IMR-90 (cell line): ENCODE results near the gene DNAJA4. TPM values are rescaled to one million over a fixed set of nuclear protein-coding genes. Genes with fewer than 3 reads are reported as not detected.

ENCODE experiments used
- ATAC-seq: fragments of 200-7000 bp; cut with Tn5 transposase; 2 replicates; pipeline ENCODE4 v1.9.1; 2020; ENCODE audit warnings: low read depth, mild to moderate bottlenecking, moderate library complexity
- BruUV-seq: library from RNA; stranded (reverse); fragments of 400-500 nt; replicated peaks from 2 replicates; lab custom pipeline; 2021; lab: Mats Ljungman, UMichigan
- CTCF ChIA-PET: fragments of 300-600 bp; formaldehyde crosslinking; extraction: SDS; loops from one replicate; lab custom pipeline; 2021; ENCODE audit warnings: antibody characterized with exemption; lab: Yijun Ruan, JAX
- POLR2A ChIA-PET: fragments of 300-600 bp; sonication (Branson Sonifier 250); formaldehyde crosslinking; loops from one replicate; lab custom pipeline; 2022; ENCODE audit warnings: antibody characterized with exemption; ENCODE audit not compliant: unreplicated experiment; lab: Charles Lee
- DNase-seq: peaks from one replicate; pipeline ENCODE4 v3.0.0; 2013
- H2AFZ ChIP-seq: replicated peaks from 2 replicates; pipeline ENCODE3; 2013; ENCODE audit warnings: low read length, mild to moderate bottlenecking; ENCODE audit not compliant: poor library complexity
- H2AK5ac ChIP-seq: 2 replicates; pipeline ENCODE4 v1.6.1; 2013; ENCODE audit warnings: low read depth, low read length, inconsistent platforms
- H2AK9ac ChIP-seq: replicated peaks from 2 replicates; pipeline ENCODE3; 2013; ENCODE audit warnings: mild to moderate bottlenecking, low read depth, low read length, moderate library complexity; ENCODE audit not compliant: poor library complexity
- H2BK120ac ChIP-seq: 2 replicates; pipeline ENCODE4 v1.6.1; 2013; ENCODE audit warnings: low read depth, low read length, inconsistent platforms
- H2BK15ac ChIP-seq: 3 replicates; pipeline ENCODE4 v1.6.1; 2013; ENCODE audit warnings: low read depth, low read length, inconsistent platforms
- H2BK20ac ChIP-seq: 2 replicates; pipeline ENCODE4 v1.6.1; 2013; ENCODE audit warnings: low read depth, mild to moderate bottlenecking, inconsistent platforms, low read length, moderate library complexity
- H2BK5ac ChIP-seq: 2 replicates; pipeline ENCODE4 v1.6.1; 2013; ENCODE audit warnings: mild to moderate bottlenecking, low read depth, low read length, inconsistent platforms; ENCODE audit not compliant: poor library complexity, severe bottlenecking
- H3K14ac ChIP-seq: replicated peaks from 2 replicates; pipeline ENCODE4 v1.6.1; 2013; ENCODE audit warnings: low read depth, low read length, inconsistent platforms
- H3K18ac ChIP-seq: 2 replicates; pipeline ENCODE4 v1.6.1; 2013; ENCODE audit warnings: low read depth, low read length, control low read depth
- H3K23ac ChIP-seq: 2 replicates; pipeline ENCODE4 v1.6.1; 2013; ENCODE audit warnings: low read depth, low read length, inconsistent platforms
- H3K27ac ChIP-seq: 2 replicates; pipeline ENCODE4 v1.5.1; 2013; ENCODE audit warnings: mild to moderate bottlenecking, control low read depth, low read length; ENCODE audit not compliant: insufficient read depth
- H3K27me3 ChIP-seq: 2 replicates; pipeline ENCODE4 v1.6.1; 2013; ENCODE audit warnings: low read length; ENCODE audit not compliant: control insufficient read depth, insufficient read depth
- H3K36me3 ChIP-seq: 2 replicates; pipeline ENCODE4 v1.6.1; 2013; ENCODE audit warnings: low read length, mixed read lengths; ENCODE audit not compliant: control insufficient read depth, insufficient read depth
- H3K4ac ChIP-seq: 2 replicates; pipeline ENCODE4 v1.6.1; 2013; ENCODE audit warnings: low read depth, low read length, inconsistent platforms
- H3K4me1 ChIP-seq: 2 replicates; pipeline ENCODE4 v1.6.1; 2013; ENCODE audit warnings: low read length, mixed read lengths; ENCODE audit not compliant: control insufficient read depth, insufficient read depth
- H3K4me2 ChIP-seq: 2 replicates; pipeline ENCODE4 v1.6.1; 2013; ENCODE audit warnings: low read depth, mild to moderate bottlenecking, control low read depth, low read length, moderate library complexity
- H3K4me3 ChIP-seq: 2 replicates; pipeline ENCODE4 v1.5.1; 2013; ENCODE audit warnings: low read depth, mild to moderate bottlenecking, control low read depth, low read length, moderate library complexity; ENCODE audit not compliant: insufficient read depth
- H3K56ac ChIP-seq: 2 replicates; pipeline ENCODE4 v1.6.1; 2013; ENCODE audit warnings: low read length, inconsistent platforms; ENCODE audit not compliant: insufficient read depth; ENCODE audit errors: extremely low read depth
- H3K79me1 ChIP-seq, 2 experiments: 2 replicates each; pipeline ENCODE4 v1.6.1; 2013; ENCODE audit warnings: low read length in 2 of 2, inconsistent platforms in 1 of 2, low read depth in 1 of 2
- H3K9ac ChIP-seq: 2 replicates; pipeline ENCODE4 v1.6.1; 2013; ENCODE audit warnings: low read depth, low read length, control low read depth
- H3K9me1 ChIP-seq: 2 replicates; pipeline ENCODE4 v1.6.1; 2013; ENCODE audit warnings: low read length, inconsistent platforms; ENCODE audit not compliant: insufficient read depth
- H3K9me3 ChIP-seq: 2 replicates; pipeline ENCODE4 v1.6.1; 2013; ENCODE audit warnings: low read length; ENCODE audit not compliant: control insufficient read depth, insufficient read depth
- H4K20me1 ChIP-seq: 2 replicates; pipeline ENCODE4 v1.6.1; 2013; ENCODE audit warnings: low read length, inconsistent platforms; ENCODE audit not compliant: insufficient read depth
- H4K5ac ChIP-seq: 2 replicates; pipeline ENCODE4 v1.6.1; 2013; ENCODE audit warnings: mild to moderate bottlenecking, low read depth, low read length, control low read depth
- H4K8ac ChIP-seq, 2 experiments: 2 replicates each; pipeline ENCODE4 v1.6.1; 2013; ENCODE audit warnings: low read depth in 2 of 2, low read length in 2 of 2, control low read depth in 1 of 2, inconsistent platforms in 1 of 2
- H4K91ac ChIP-seq: 2 replicates; pipeline ENCODE4 v1.6.1; 2013; ENCODE audit warnings: low read depth, low read length, inconsistent platforms; ENCODE audit not compliant: insufficient read depth
- BHLHE40 ChIP-seq: fragments of 150-350 bp; IDR thresholded peaks from 2 replicates; pipeline ENCODE4 v1.6.1; 2016; ENCODE audit warnings: mild to moderate bottlenecking, low read depth, low read length
- CEBPB ChIP-seq: IDR thresholded peaks from 2 replicates; pipeline ENCODE4 v1.6.1; 2012; ENCODE audit warnings: low read depth, low read length, improper control_type of control experiment
- CHD1 ChIP-seq: IDR thresholded peaks from 2 replicates; pipeline ENCODE4 v1.6.1; 2012; ENCODE audit warnings: low read depth, low read length, improper control_type of control experiment
- FOS ChIP-seq: fragments of 150-350 bp; IDR thresholded peaks from 2 replicates; pipeline ENCODE4 v1.6.1; 2016; ENCODE audit warnings: low read depth, low read length
- MAFK ChIP-seq: IDR thresholded peaks from 2 replicates; pipeline ENCODE4 v1.6.1; 2012; ENCODE audit warnings: low read depth, low read length, improper control_type of control experiment
- MAZ ChIP-seq: IDR thresholded peaks from 2 replicates; pipeline ENCODE4 v1.6.1; 2012; ENCODE audit warnings: low read depth, mild to moderate bottlenecking, low read length, improper control_type of control experiment, moderate library complexity, borderline replicate concordance
- MXI1 ChIP-seq: IDR thresholded peaks from 2 replicates; pipeline ENCODE4 v1.6.1; 2012; ENCODE audit warnings: low read depth, mild to moderate bottlenecking, low read length, moderate library complexity, borderline replicate concordance
- NFE2L2 ChIP-seq: fragments of 150-350 bp; IDR thresholded peaks from 2 replicates; pipeline ENCODE4 v1.6.1; 2016; ENCODE audit warnings: low read depth, mild to moderate bottlenecking, low read length
- POLR2A ChIP-seq: IDR thresholded peaks from 2 replicates; pipeline ENCODE4 v1.6.1; 2012; ENCODE audit warnings: mild to moderate bottlenecking, low read depth, low read length
- RAD21 ChIP-seq: IDR thresholded peaks from 2 replicates; pipeline ENCODE4 v1.6.1; 2012; ENCODE audit warnings: low read length, improper control_type of control experiment
- RCOR1 ChIP-seq: IDR thresholded peaks from 2 replicates; pipeline ENCODE4 v1.6.1; 2012; ENCODE audit warnings: mild to moderate bottlenecking, low read length, improper control_type of control experiment; ENCODE audit not compliant: insufficient replicate concordance
- RFX5 ChIP-seq: IDR thresholded peaks from 2 replicates; pipeline ENCODE4 v1.8.0; 2012; ENCODE audit warnings: low read depth, mild to moderate bottlenecking, low read length, moderate library complexity
- SMC3 ChIP-seq: fragments of 150-350 bp; IDR thresholded peaks from 2 replicates; pipeline ENCODE4 v1.6.1; 2016; ENCODE audit warnings: low read depth, mild to moderate bottlenecking, antibody characterized with exemption, low read length, moderate library complexity
- WGBS, 2 experiments: methylation state at CpG; one replicate each; pipeline versions ENCODE4 v1.1.5 to v1.1.7; 2013; ENCODE audit warnings: missing lambda C conversion rate in 2 of 2; ENCODE audit not compliant: insufficient read length in 1 of 2; ENCODE audit errors: extremely low coverage in 2 of 2; 5-methylcytosine and 5-hydroxymethylcytosine counted together
- dilution Hi-C: fragments of 300-500 bp; cut with HindIII; formaldehyde crosslinking; loops from one replicate; pipeline ENCODE4 v1.14.3; 2018; ENCODE audit warnings: low sequenced_read_pairs; ENCODE audit not compliant: unreplicated experiment
- in situ Hi-C: fragments of 300-500 bp; cut with MboI; formaldehyde crosslinking; loops from 3 replicates; pipeline ENCODE4 v1.14.3; 2019; ENCODE audit warnings: low sequenced_read_pairs, inconsistent platforms, mixed read lengths
- intact Hi-C: fragments of 100-400 bp; cut with micrococcal nuclease; formaldehyde crosslinking; loops from 2 replicates; pipeline ENCODE4 v1.10.0; 2022
- polyA plus RNA-seq, 3 experiments: library from polyadenylated mRNA; depleted of rRNA; stranded (reverse); fragments of >200 nt; gene quantifications; 2 replicates each; pipeline ENCODE4 v1.2.3, GENCODE V29; 2012; ENCODE audit warnings: low replicate concordance in 1 of 3
- total RNA-seq: library from RNA; depleted of rRNA; stranded (reverse); fragments of >200 nt; gene quantifications from 2 replicates; pipeline ENCODE4 v1.2.3, GENCODE V29; 2012
- TF ChIP-seq, protein P1 (sequence below): conservative IDR thresholded peaks from 2 replicates; pipeline ENCODE4 v1.5.1; 2012; ENCODE audit warnings: mild to moderate bottlenecking, low read depth, low read length, improper control_type of control experiment
- TF ChIP-seq, protein P2 (sequence below): fragments of 150-350 bp; IDR thresholded peaks from 2 replicates; pipeline ENCODE4 v1.6.1; 2016; ENCODE audit warnings: low read depth, mild to moderate bottlenecking, low read length, moderate library complexity, borderline replicate concordance
- TF ChIP-seq, protein P3 (sequence below): fragments of 150-350 bp; IDR thresholded peaks from 2 replicates; pipeline ENCODE4 v1.6.1; 2017; ENCODE audit warnings: mild to moderate bottlenecking, antibody characterized with exemption, low read length, low read depth

The DNAJA4 gene
- total and polyA plus RNA-seq, 2 of the 4 experiments (the other 2 are of a cell fraction), result 0.18 to 0.32 TPM

DNA sequence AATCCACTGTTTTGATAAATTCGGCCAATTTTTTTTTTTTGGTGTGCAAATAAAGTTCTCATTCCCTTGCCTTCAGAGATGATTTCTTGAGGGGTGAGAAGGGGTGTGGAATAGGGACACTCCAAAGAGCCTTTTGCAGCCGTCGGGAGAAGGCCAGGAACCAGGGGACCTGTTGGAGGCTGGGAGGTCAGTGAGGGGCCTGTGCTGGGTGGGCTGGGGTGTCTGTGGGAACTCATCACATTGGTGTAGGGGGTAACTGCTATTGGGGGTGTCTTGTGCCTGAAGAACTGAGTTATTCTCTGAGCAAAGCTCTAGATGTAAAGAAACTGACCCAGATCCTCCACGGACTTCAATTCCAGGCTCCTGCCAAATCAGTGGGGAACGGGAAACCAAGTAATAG lies 48.6 kb downstream of the DNAJA4 start:
- Histone ChIP-seq H3K79me1 (no peaks in the 10 kb centered on the region), H3K14ac (no peak overlapping the region), H3K56ac (no peak overlapping the region), H3K4me2 (no peak overlapping the region), H2BK15ac (no peak overlapping the region), H3K4me1 (no peaks in the 10 kb centered on the region), H4K5ac (no peak overlapping the region), H4K8ac (no peak overlapping the region), H3K4ac (no peak overlapping the region), H2AFZ (no peak overlapping the region), H3K23ac (no peak overlapping the region), H2BK120ac (no peak overlapping the region), H2AK9ac (no peak overlapping the region), H4K91ac (no peak overlapping the region), H3K36me3 (no peaks in the 10 kb centered on the region), H3K9me1 (peaks cover 3% of the 10 kb centered on the region; the same call in 1 of the 2 replicates), H3K27me3 (peaks cover 25% of the 10 kb centered on the region; the same call in 1 of the 2 replicates), H3K27ac (no peak overlapping the region), H2BK5ac (no peak overlapping the region), H3K18ac (no peak overlapping the region), H2AK5ac (no peak overlapping the region), H3K4me3 (no peak overlapping the region), H3K9ac (no peak overlapping the region), H4K20me1 (no peaks in the 10 kb centered on the region), H2BK20ac (no peak overlapping the region), H3K9me3 (no peaks in the 10 kb centered on the region)
- intact Hi-C loops, result no loop called here
- ChIA-PET POLR2A (no interaction called here), CTCF (interaction anchor here (0.8 kb wide), 1 partner anchor 15 kb away, joined by 3 read pairs; no protein-coding TSS in a partner anchor)
- no peak for DNase-seq
- 80% methylated on average over 2 of the region's 5 CpGs; no CpG with 5 or more reads in 1 of the 2 experiments for WGBS, 2 experiments
- no TSS peak for BruUV-seq
- dilution Hi-C loops, result no loop called here
- in situ Hi-C loops, result loop anchor here (5.0 kb wide), 1 partner anchor 104 kb away; no protein-coding TSS in a partner anchor
- TF ChIP-seq RFX5 (no peak), MXI1 (no peak), FOS (no peak), RCOR1 (no peak), CHD1 (no peak), RAD21 (no peak), SMC3 (no peak), NFE2L2 (no peak), POLR2A (no peak), CEBPB (no peak), BHLHE40 (no peak), MAZ (no peak), MAFK (no peak)
- TF ChIP-seq, protein P1, sequence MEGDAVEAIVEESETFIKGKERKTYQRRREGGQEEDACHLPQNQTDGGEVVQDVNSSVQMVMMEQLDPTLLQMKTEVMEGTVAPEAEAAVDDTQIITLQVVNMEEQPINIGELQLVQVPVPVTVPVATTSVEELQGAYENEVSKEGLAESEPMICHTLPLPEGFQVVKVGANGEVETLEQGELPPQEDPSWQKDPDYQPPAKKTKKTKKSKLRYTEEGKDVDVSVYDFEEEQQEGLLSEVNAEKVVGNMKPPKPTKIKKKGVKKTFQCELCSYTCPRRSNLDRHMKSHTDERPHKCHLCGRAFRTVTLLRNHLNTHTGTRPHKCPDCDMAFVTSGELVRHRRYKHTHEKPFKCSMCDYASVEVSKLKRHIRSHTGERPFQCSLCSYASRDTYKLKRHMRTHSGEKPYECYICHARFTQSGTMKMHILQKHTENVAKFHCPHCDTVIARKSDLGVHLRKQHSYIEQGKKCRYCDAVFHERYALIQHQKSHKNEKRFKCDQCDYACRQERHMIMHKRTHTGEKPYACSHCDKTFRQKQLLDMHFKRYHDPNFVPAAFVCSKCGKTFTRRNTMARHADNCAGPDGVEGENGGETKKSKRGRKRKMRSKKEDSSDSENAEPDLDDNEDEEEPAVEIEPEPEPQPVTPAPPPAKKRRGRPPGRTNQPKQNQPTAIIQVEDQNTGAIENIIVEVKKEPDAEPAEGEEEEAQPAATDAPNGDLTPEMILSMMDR, result no peak
- TF ChIP-seq, protein P2, sequence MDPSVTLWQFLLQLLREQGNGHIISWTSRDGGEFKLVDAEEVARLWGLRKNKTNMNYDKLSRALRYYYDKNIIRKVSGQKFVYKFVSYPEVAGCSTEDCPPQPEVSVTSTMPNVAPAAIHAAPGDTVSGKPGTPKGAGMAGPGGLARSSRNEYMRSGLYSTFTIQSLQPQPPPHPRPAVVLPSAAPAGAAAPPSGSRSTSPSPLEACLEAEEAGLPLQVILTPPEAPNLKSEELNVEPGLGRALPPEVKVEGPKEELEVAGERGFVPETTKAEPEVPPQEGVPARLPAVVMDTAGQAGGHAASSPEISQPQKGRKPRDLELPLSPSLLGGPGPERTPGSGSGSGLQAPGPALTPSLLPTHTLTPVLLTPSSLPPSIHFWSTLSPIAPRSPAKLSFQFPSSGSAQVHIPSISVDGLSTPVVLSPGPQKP, result no peak
- TF ChIP-seq, protein P3, sequence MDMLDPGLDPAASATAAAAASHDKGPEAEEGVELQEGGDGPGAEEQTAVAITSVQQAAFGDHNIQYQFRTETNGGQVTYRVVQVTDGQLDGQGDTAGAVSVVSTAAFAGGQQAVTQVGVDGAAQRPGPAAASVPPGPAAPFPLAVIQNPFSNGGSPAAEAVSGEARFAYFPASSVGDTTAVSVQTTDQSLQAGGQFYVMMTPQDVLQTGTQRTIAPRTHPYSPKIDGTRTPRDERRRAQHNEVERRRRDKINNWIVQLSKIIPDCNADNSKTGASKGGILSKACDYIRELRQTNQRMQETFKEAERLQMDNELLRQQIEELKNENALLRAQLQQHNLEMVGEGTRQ, result no peak
- ATAC-seq, result no peak
